ENCODE data around the gene CLUH.

- TF ChIP-seq POLR2A (IDR thresholded peaks at IDR 0.05; ENCODE audit: low read length) = no peak
- TF ChIP-seq GATA1 (IDR thresholded peaks at IDR 0.05; ENCODE audit: low read depth, low read length) = no peak
Observed at GRCh38 chr17:2704031-2704889, 7.3 kb downstream of the CLUH start.

Data from erythroblast (primary cell).